Heart left ventricle (tissue), 16 donors: Measurements from ENCODE around the gene CDH23. TPM values are rescaled to one million over a fixed set of nuclear protein-coding genes. Genes with fewer than 3 reads are reported as not detected.

Experiments
- ATAC-seq, 4 donors: fragments of 200-7000 bp; cut with Tn5 transposase; one replicate each; pipeline ENCODE4 v1.9.1; 2020 to 2022; ENCODE audit warnings: moderate library complexity in 4 of 4, mild to moderate bottlenecking in 3 of 4, moderate number of reproducible peaks in 1 of 4
- DNase-seq, 5 donors: peaks; one replicate each; pipeline ENCODE4 v3.0.0-alpha.2; 2020
- H3K27ac ChIP-seq, 12 donors: fragments of 200-600 bp; sonication (generic) in 4 of 12; one replicate each; pipeline versions ENCODE4 v1.5.0 to v1.8.0; 2016 to 2022; ENCODE audit warnings: mild to moderate bottlenecking in 2 of 12
- H3K27me3 ChIP-seq, 9 donors: fragments of 200-600 bp; sonication (generic) in 2 of 9; one replicate each; pipeline versions ENCODE4 v1.5.1 to v1.8.0; 2016 to 2022; ENCODE audit warnings: mild to moderate bottlenecking in 3 of 9
- H3K36me3 ChIP-seq, 9 donors: fragments of 200-600 bp; sonication (generic) in 2 of 9; one replicate each; pipeline versions ENCODE4 v1.5.0 to v1.8.0; 2018 to 2022; ENCODE audit warnings: mild to moderate bottlenecking in 2 of 9
- H3K4me1 ChIP-seq, 12 donors: fragments of 200-600 bp; sonication (generic) in 4 of 12; one replicate each; pipeline versions ENCODE4 v1.5.0 to v1.8.0; 2016 to 2022; ENCODE audit warnings: mild to moderate bottlenecking in 3 of 12
- H3K4me3 ChIP-seq, 12 donors: fragments of 200-600 bp; sonication (generic) in 4 of 12; one replicate each; pipeline versions ENCODE4 v1.5.0 to v1.8.0; 2017 to 2022; ENCODE audit warnings: mild to moderate bottlenecking in 9 of 12, moderate library complexity in 4 of 12
- H3K9me3 ChIP-seq, 12 donors: fragments of 200-600 bp; sonication (generic) in 4 of 12; one replicate each; pipeline versions ENCODE4 v1.5.0 to v1.8.0; 2016 to 2022; ENCODE audit warnings: mild to moderate bottlenecking in 1 of 12
- POLR2A ChIP-seq, 2 donors: fragments of 450-650 bp; IDR thresholded peaks; one replicate each; pipeline ENCODE4 v1.6.1; 2017; ENCODE audit warnings: antibody characterized with exemption in 2 of 2, mild to moderate bottlenecking in 2 of 2, moderate library complexity in 2 of 2
- WGBS, 4 donors: extraction: QIAGEN DNeasy Blood & Tissue Kit in 2 of 4; methylation state at CpG; one replicate each; pipeline versions ENCODE4 v1.1.5 to v1.1.7; 2013 to 2018; 5-methylcytosine and 5-hydroxymethylcytosine counted together
- intact Hi-C, 10 donors: fragments of 100-400 bp; cut with DNase I; formaldehyde crosslinking; loops; one replicate each; pipeline versions ENCODE4 v1.11.1 to v1.14.2; 2022
- polyA plus RNA-seq, 2 donors: library from polyadenylated mRNA; stranded (reverse); fragments of 200-250 nt; gene quantifications; one replicate each; pipeline ENCODE4 v1.2.3, GENCODE V29; 2013
- total RNA-seq, 9 donors: library from RNA; depleted of rRNA in 2 of 9; stranded (reverse); fragments of >200 nt in 2 of 9; fragmentation: NEBNext Ultra II Directional in 3 of 9; extraction: Animal tissue kit (Norgen Biotek cat#: 25700) in 3 of 9; gene quantifications; one replicate each; pipeline versions ENCODE4 v1.1.0 to v1.2.4, GENCODE V29; 2016 to 2023
- TF ChIP-seq, protein P1 (sequence below), 12 donors: fragments of 200-600 bp; sonication (generic) in 4 of 12; IDR thresholded peaks; one replicate each; pipeline versions ENCODE4 v1.5.0 to v1.8.0; 2018 to 2022; ENCODE audit warnings: antibody characterized with exemption in 12 of 12, mild to moderate bottlenecking in 5 of 12
- donor health status: ischemic (EF 13 %, LVEDD 7.1; RV severe dilation, severe dysfunction).
- donor health status: healthy with polysubstance abuse.
- donor health status: DM: no; HTN: yes; CAD: no.
- donor health status: DM: no; HTN: no; CAD: no.
- donor health status: ischemic (EF 25% LVEDD 6.9; RV normal size, moderate dysfunction).
- donor health status: ischemic (EF 25% LVEDD 5.7; RV mildly dilated, moderate dysfunction).
- donor health status: healthy.
- donor health status: DM: yes; HTN: yes; CAD: no.
- donor health status: ischemic (EF 35%, LVEDD 5.7; RV mildly dilated, moderate dysfunction).
- donor health status: nonischemic (EF 11% LVEDD 7.7; RV severe dilation, severe dysfunction).
- donor health status: DM: yes; HTN: yes; CAD: no.
- donor health status: PGD.
- donor health status: ischemic (EF 29% LVEDD 5.4; RV normal size, mild dysfunction).
- donor health status: nonischemic (EF 23%, LVEDD 6.1; RV moderate dilation, normal function).

Gene CDH23
- total and polyA plus RNA-seq, 11 donors = 1.2 to 8.6 (median 3.9) TPM

DNA sequence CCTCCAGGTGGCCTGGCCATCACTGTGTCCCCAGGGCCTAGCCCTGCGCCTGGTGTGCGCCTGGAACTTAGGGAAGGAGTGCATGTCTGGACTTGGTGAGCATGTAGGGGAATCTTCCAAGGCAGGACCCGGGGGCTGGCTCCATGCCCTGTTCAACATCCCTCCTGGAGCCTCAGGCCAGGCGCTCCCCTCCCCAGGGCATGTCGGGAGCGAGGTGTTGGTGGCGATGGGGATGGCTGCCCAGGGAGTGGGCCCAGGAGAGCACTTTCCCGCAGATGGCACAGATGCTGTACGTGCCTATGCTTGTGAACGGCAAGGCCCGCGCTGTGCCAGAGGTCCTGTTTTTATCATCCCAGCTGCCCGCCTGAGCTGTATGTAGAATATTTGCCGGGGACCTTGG lies 55.0 kb downstream of the CDH23 start:
- intact Hi-C loops = no loop called here
- DNase-seq (no peak), ATAC-seq (no peak)

DNA sequence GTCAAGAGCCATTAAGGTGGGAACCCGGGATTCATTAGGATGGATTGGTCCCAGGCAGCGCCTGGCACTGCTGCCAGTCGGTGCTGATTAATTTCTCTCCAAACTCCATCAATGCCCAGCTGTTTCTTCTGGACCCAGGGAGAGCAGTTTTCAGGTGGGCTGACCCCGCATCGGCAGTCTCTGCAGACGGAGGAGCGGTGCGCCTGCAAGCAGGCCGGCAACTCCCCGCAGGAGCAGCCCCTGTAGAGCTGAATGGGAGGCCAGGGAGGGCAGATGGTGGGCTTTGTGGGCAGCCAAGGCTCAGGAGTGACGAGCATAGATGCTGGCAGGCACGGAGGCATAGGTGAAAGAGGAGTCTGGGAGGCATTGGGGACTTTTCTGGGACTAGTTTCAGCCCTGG lies 56.5 kb downstream of the CDH23 start:
- Histone ChIP-seq H3K27me3 (no peaks in the 10 kb centered on the region), H3K4me3 (no peak overlapping the region), H3K4me1 (peaks cover 0 to 6% (median 0%) of the 10 kb centered on the region in 12 donors), H3K27ac (no peak overlapping the region), H3K36me3 (no peaks in the 10 kb centered on the region), H3K9me3 (no peaks in the 10 kb centered on the region)
- WGBS, 4 donors = 81 to 88% (median 86%) methylated on average over 4 to 12 of the region's 12 CpGs
- DNase-seq (no peak), ATAC-seq (no peak)
- intact Hi-C loops = no loop called here
- TF ChIP-seq POLR2A (IDR thresholded peaks at IDR 0.05) = no peak
- TF ChIP-seq, protein P1, sequence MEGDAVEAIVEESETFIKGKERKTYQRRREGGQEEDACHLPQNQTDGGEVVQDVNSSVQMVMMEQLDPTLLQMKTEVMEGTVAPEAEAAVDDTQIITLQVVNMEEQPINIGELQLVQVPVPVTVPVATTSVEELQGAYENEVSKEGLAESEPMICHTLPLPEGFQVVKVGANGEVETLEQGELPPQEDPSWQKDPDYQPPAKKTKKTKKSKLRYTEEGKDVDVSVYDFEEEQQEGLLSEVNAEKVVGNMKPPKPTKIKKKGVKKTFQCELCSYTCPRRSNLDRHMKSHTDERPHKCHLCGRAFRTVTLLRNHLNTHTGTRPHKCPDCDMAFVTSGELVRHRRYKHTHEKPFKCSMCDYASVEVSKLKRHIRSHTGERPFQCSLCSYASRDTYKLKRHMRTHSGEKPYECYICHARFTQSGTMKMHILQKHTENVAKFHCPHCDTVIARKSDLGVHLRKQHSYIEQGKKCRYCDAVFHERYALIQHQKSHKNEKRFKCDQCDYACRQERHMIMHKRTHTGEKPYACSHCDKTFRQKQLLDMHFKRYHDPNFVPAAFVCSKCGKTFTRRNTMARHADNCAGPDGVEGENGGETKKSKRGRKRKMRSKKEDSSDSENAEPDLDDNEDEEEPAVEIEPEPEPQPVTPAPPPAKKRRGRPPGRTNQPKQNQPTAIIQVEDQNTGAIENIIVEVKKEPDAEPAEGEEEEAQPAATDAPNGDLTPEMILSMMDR (IDR thresholded peaks at IDR 0.05) = no peak

More for the DNA sequence above, 55.0 kb downstream of the CDH23 start:
- TF ChIP-seq, protein P1 (IDR thresholded peaks at IDR 0.05) = no peak
- TF ChIP-seq POLR2A (IDR thresholded peaks at IDR 0.05) = no peak
- Histone ChIP-seq H3K4me3 (no peak overlapping the region), H3K9me3 (no peaks in the 10 kb centered on the region), H3K27ac (no peak overlapping the region), H3K27me3 (no peaks in the 10 kb centered on the region), H3K4me1 (peaks cover 0 to 6% (median 0%) of the 10 kb centered on the region in 12 donors), H3K36me3 (no peaks in the 10 kb centered on the region)
- WGBS, 4 donors = 94 to 100% (median 95%) methylated on average over 7 to 14 of the region's 14 CpGs

DNA sequence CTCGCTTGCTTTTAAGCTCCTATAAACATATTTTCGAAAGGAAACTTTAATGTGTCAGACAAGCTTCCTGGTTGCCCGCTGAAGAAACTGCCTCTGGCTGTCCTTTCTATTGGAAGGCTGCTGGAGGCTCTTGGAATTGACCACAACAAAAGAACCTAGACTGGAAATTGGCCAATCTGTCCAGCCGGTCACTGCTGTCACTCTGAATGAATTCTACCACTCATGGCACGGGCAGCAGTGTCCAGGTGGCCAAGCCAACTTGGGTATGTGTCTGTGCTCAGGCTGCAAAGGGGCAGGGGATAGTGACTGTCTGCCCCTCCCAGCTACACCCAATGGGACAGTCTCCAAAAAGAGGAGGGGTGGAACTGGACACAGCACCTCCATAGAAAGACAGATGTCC lies 57.6 kb downstream of the CDH23 start:
- H3K4me3 ChIP-seq = no peak overlapping the region
- TF ChIP-seq, protein P1 (IDR thresholded peaks at IDR 0.05) = no peak
- no peak for TF ChIP-seq POLR2A (IDR thresholded peaks at IDR 0.05)
- no peak for DNase-seq
- 69 to 82% (median 77%) methylated on average over 4 to 5 of the region's 5 CpGs for WGBS, 4 donors
- no peak for ATAC-seq
- peaks cover 0 to 6% (median 0%) of the 10 kb centered on the region in 12 donors for H3K4me1 ChIP-seq
- H3K27me3 ChIP-seq = no peaks in the 10 kb centered on the region
- H3K9me3 ChIP-seq = no peaks in the 10 kb centered on the region
- intact Hi-C loops = no loop called here
- no peaks in the 10 kb centered on the region for H3K36me3 ChIP-seq
- no peak overlapping the region for H3K27ac ChIP-seq

DNA sequence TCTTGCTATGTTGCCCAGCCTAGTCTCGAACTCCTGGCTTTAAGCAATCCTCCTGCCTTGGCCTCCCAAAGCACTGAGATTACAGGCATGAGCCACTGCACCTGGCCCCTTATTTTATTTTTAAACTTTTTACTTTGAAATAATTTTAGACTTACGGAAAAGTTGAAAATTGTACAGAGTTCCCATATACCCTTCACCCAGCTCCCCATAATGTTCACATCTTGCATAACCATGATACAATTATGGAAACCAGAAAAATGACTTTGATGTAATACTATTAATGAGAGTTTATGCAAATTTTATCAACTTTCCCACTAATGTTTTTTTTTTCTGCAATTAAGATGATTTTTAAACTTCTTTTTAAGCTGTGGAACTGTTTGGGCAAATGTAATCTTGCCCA lies 58.3 kb downstream of the CDH23 start:
- Histone ChIP-seq H3K27ac (no peak overlapping the region), H3K4me3 (no peak overlapping the region), H3K9me3 (no peaks in the 10 kb centered on the region), H3K36me3 (no peaks in the 10 kb centered on the region), H3K27me3 (no peaks in the 10 kb centered on the region), H3K4me1 (no peaks in the 10 kb centered on the region)
- intact Hi-C loops = no loop called here
- no peak for TF ChIP-seq POLR2A (IDR thresholded peaks at IDR 0.05)
- 45 to 97% (median 72%) methylated on average over 2 of the region's 2 CpGs for WGBS, 4 donors
- DNase-seq (no peak), ATAC-seq (no peak)

DNA sequence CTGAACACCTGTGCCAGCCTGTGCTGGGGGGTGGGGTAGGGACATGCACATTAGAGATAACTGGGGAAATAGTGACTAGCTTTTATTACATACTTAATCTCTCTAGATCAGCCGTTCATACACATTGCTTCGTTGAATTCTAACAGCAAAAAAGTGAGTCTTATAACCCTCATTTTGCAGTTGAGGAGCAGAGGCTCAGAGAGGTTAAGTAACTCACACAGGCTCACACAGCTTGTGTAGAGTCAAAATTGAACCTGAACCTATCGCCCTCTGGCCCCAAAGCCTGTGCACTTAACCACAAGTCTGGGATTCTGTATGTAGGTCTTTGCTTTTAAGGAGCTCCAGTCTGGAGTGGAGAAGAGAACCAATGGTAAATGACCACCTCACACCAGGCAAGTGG lies 59.9 kb downstream of the CDH23 start:
- Histone ChIP-seq H3K4me3 (no peak overlapping the region), H3K27ac (no peak overlapping the region), H3K36me3 (no peaks in the 10 kb centered on the region), H3K4me1 (no peaks in the 10 kb centered on the region), H3K27me3 (no peaks in the 10 kb centered on the region), H3K9me3 (no peaks in the 10 kb centered on the region)
- no peak for DNase-seq
- TF ChIP-seq, protein P1 (IDR thresholded peaks at IDR 0.05) = no peak
- no peak for TF ChIP-seq POLR2A (IDR thresholded peaks at IDR 0.05)
- ATAC-seq = no peak
- intact Hi-C loops = no loop called here
- WGBS, 4 donors = 89 to 94% (median 92%) methylated on average over 3 of the region's 3 CpGs
